Measurements from ENCODE around the gene IL4R. TPM values are rescaled to one million over a fixed set of nuclear protein-coding genes. Genes with fewer than 3 reads are reported as not detected.

IL4R gene
- total RNA-seq, 1 experiment from 2014 or later, result 28.6 TPM

DNA sequence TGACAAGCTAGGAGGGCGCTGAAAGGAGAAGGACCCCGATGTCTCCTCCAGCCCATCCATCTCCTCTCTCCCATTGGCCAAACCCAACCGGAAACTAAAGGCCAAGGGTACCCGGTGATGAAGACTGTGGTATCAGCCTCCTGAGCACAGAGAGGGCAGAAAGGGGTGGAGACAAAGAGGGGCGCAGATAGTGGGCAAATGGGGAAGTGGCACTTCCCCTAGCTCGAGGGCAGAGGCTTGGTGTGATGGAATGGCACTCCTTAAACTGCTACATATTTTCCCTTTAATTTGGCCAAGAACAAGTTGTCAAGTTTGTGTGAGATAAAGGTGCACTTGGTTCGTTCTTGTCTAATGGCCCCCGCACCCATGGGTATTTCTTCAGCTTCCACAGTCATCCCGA lies 27.8 kb downstream of the IL4R start:
- H2AFZ ChIP-seq (ENCODE audit: low read length), result no peak overlapping the region
- H3K36me3 Mint-ChIP-seq (ENCODE audit: insufficient read depth in 1 of 3, low read depth in 3 of 3), result peaks cover 32 to 52% (median 37%) of the 10 kb centered on the region in 3 experiments
- H2BK15ac ChIP-seq (ENCODE audit: low read depth, low read length), result no peak overlapping the region
- H3K23ac ChIP-seq (ENCODE audit: insufficient read length, low read depth, low read length), result no peak overlapping the region
- no peak overlapping the region for H2BK120ac ChIP-seq (ENCODE audit: low read depth, low read length, poor library complexity, severe bottlenecking)
- H3K27ac ChIP-seq (ENCODE audit: insufficient read length, low read depth, low read length), result no peak overlapping the region
- no peaks in the 10 kb centered on the region for H3K4me1 ChIP-seq (ENCODE audit: insufficient read depth, low read length)
- no peak overlapping the region for H3K18ac ChIP-seq (ENCODE audit: insufficient read length, low read depth, low read length)
- no peak overlapping the region for H3K56ac ChIP-seq (ENCODE audit: insufficient read length, low read depth, low read length)
- no peak overlapping the region for H2BK12ac ChIP-seq (ENCODE audit: insufficient read length, low read depth, low read length)
- H3K27ac Mint-ChIP-seq, result no peak overlapping the region
- no peak overlapping the region for H4K5ac ChIP-seq (ENCODE audit: insufficient read length, low read depth, low read length)
- no CpG with 5 or more reads among the region's 9 CpGs for WGBS (ENCODE audit: extremely low coverage, insufficient read length, low lambda C conversion rate)
- H3K4me1 Mint-ChIP-seq, result peaks cover 0 to 2% of the 10 kb centered on the region in 2 experiments; a peak in 1 of 4 replicates
- H3T11ph ChIP-seq (ENCODE audit: low read length), result no peak overlapping the region
- H3K79me1 ChIP-seq (ENCODE audit: insufficient read depth, low read depth, low read length, poor library complexity, severe bottlenecking), result no peaks in the 10 kb centered on the region
- H3K4ac ChIP-seq (ENCODE audit: low read depth, low read length), result no peak overlapping the region
- no peak overlapping the region for H2BK20ac ChIP-seq (ENCODE audit: low read depth, low read length, poor library complexity, severe bottlenecking)
- H3K4me2 ChIP-seq (ENCODE audit: insufficient read depth, insufficient read length, low read length), result no peak overlapping the region
- no peak overlapping the region for H3K14ac ChIP-seq (ENCODE audit: insufficient read depth, low read length)
- H3K27me3 ChIP-seq (ENCODE audit: insufficient read depth, low read length), result no peaks in the 10 kb centered on the region
- no peak overlapping the region for H4K8ac ChIP-seq (replicated peaks; ENCODE audit: insufficient read length, low read depth, low read length)
- H3K23me2 ChIP-seq (ENCODE audit: insufficient read length, low read depth, low read length, poor library complexity, severe bottlenecking), result no peaks in the 10 kb centered on the region
- H4K91ac ChIP-seq (ENCODE audit: insufficient read length, low read depth, low read length), result no peak overlapping the region
- H4K20me1 ChIP-seq (ENCODE audit: control insufficient read depth, insufficient read depth, insufficient read length), result no peaks in the 10 kb centered on the region
- DNase-seq, result no peak
- H3K79me2 ChIP-seq (ENCODE audit: insufficient read depth, low read length), result no peaks in the 10 kb centered on the region
- H2AK5ac ChIP-seq (ENCODE audit: insufficient read length, low read length), result no peak overlapping the region
- TF ChIP-seq, protein P1, sequence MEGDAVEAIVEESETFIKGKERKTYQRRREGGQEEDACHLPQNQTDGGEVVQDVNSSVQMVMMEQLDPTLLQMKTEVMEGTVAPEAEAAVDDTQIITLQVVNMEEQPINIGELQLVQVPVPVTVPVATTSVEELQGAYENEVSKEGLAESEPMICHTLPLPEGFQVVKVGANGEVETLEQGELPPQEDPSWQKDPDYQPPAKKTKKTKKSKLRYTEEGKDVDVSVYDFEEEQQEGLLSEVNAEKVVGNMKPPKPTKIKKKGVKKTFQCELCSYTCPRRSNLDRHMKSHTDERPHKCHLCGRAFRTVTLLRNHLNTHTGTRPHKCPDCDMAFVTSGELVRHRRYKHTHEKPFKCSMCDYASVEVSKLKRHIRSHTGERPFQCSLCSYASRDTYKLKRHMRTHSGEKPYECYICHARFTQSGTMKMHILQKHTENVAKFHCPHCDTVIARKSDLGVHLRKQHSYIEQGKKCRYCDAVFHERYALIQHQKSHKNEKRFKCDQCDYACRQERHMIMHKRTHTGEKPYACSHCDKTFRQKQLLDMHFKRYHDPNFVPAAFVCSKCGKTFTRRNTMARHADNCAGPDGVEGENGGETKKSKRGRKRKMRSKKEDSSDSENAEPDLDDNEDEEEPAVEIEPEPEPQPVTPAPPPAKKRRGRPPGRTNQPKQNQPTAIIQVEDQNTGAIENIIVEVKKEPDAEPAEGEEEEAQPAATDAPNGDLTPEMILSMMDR (conservative IDR thresholded peaks at IDR 0.05), result no peak
- peaks cover 2% of the 10 kb centered on the region; the same call in 1 of the 2 replicates for H3K27me3 Mint-ChIP-seq (ENCODE audit: low read depth)
- no peaks in the 10 kb centered on the region for H3K9me3 ChIP-seq (ENCODE audit: control insufficient read depth, low read depth, low read length)
- peaks cover 4 to 6% of the 10 kb centered on the region in 2 experiments; a peak in 3 of 5 replicates for H3K9me3 Mint-ChIP-seq
- H2BK5ac ChIP-seq (ENCODE audit: insufficient read length, low read length), result no peak overlapping the region
- H3K4me3 Mint-ChIP-seq, result no peak overlapping the region
- H3K9ac ChIP-seq (ENCODE audit: extremely low read depth, insufficient read length, low read length), result no peak overlapping the region
